Ovary (tissue), 10 donors: ENCODE data around the gene CRISPLD2. TPM values are rescaled to one million over a fixed set of nuclear protein-coding genes. Genes with fewer than 3 reads are reported as not detected.

Experiments
- DNase-seq, 5 donors: peaks; one replicate each; pipeline ENCODE4 v3.0.0-alpha.2; 2019 to 2020
- H3K27ac ChIP-seq, 2 donors: fragments of 200-600 bp; one replicate each; pipeline versions ENCODE4 v1.5.1 to v1.8.0; 2019 to 2022
- H3K27me3 ChIP-seq: fragments of 200-600 bp; one replicate; pipeline ENCODE4 v1.8.0; 2022
- H3K36me3 ChIP-seq: fragments of 200-600 bp; sonication (generic); one replicate; pipeline ENCODE4 v1.5.1; 2019
- H3K4me1 ChIP-seq: one replicate; pipeline ENCODE4 v1.8.1; 2013; ENCODE audit warnings: mild to moderate bottlenecking, moderate library complexity; ENCODE audit not compliant: insufficient read depth
- H3K4me3 ChIP-seq: fragments of 200-600 bp; sonication (generic); one replicate; pipeline ENCODE4 v1.5.1; 2017
- H3K9me3 ChIP-seq, 2 donors: fragments of 200-600 bp in 1 of 2; sonication (generic) in 1 of 2; one replicate each; pipeline versions ENCODE4 v1.5.1 to v1.8.1; 2013 to 2019; ENCODE audit warnings: mild to moderate bottlenecking in 1 of 2, moderate library complexity in 1 of 2
- EP300 ChIP-seq: sonication (generic); formaldehyde crosslinking; IDR thresholded peaks from one replicate; pipeline ENCODE4 v1.6.1; 2017; ENCODE audit warnings: antibody characterized with exemption
- POLR2A ChIP-seq: fragments of 450-650 bp; IDR thresholded peaks from one replicate; pipeline ENCODE4 v1.6.1; 2017; ENCODE audit warnings: antibody characterized with exemption, mild to moderate bottlenecking, moderate library complexity
- WGBS, 3 donors: extraction: QIAGEN DNeasy Blood & Tissue Kit in 1 of 3; methylation state at CpG; one replicate each; pipeline versions ENCODE4 v1.1.5 to v1.1.7; 2013 to 2017; 5-methylcytosine and 5-hydroxymethylcytosine counted together
- intact Hi-C, 4 donors: fragments of 100-400 bp; cut with DNase I; formaldehyde crosslinking; loops; one replicate each; pipeline versions ENCODE4 v1.11.0 to v1.15.1; 2022 to 2023
- long read RNA-seq, 3 donors: library from polyadenylated mRNA in 2 of 3; unstranded in 2 of 3; transcript quantifications; one replicate each; pipeline ENCODE4 v2.0.0 and lab custom pipeline, GENCODE V29; 2021 to 2026
- polyA plus RNA-seq, 2 donors: library from polyadenylated mRNA; stranded (reverse); fragments of 200-250 nt in 1 of 2; fragments of 350-450 nt in 1 of 2; fragmentation: Illumina TruSeq in 1 of 2; extraction: RNeasy Lipid Tissue Mini Kit (QIAGEN cat#74804) in 1 of 2; gene quantifications; one replicate each; pipeline ENCODE4 v1.2.3, GENCODE V29; 2013 to 2014
- total RNA-seq, 7 donors: library from RNA; depleted of rRNA in 2 of 7; stranded (reverse); fragments of >200 nt in 2 of 7; fragmentation: NEBNext Ultra II Directional in 3 of 7; extraction: Animal tissue kit (Norgen Biotek cat#: 25700) in 3 of 7; gene quantifications; one replicate each; pipeline versions ENCODE4 v1.1.0 to v1.2.4, GENCODE V29; 2016 to 2023
- TF ChIP-seq, protein P1 (sequence below), 3 donors: fragments of 450-650 bp in 2 of 3; fragments of 200-600 bp in 1 of 3; IDR thresholded peaks; one replicate each; pipeline versions ENCODE4 v1.5.1 to v1.8.0; 2016 to 2022; ENCODE audit warnings: antibody characterized with exemption in 3 of 3, mild to moderate bottlenecking in 1 of 3
- donor health status: DM: no; HTN: no; CAD: no; lungs with moderate emphysema.
- donor health status: DM: no; HTN: no; CAD: no.
- donor health status: Bipolar disorder and iron deficiency.
- donor health status: DM: yes; HTN: yes; CAD: no.
- donor health status: DM: no; HTN: no; CAD: no.
- donor health status: DM: yes; HTN: yes; CAD: no.

The CRISPLD2 gene, protein sequence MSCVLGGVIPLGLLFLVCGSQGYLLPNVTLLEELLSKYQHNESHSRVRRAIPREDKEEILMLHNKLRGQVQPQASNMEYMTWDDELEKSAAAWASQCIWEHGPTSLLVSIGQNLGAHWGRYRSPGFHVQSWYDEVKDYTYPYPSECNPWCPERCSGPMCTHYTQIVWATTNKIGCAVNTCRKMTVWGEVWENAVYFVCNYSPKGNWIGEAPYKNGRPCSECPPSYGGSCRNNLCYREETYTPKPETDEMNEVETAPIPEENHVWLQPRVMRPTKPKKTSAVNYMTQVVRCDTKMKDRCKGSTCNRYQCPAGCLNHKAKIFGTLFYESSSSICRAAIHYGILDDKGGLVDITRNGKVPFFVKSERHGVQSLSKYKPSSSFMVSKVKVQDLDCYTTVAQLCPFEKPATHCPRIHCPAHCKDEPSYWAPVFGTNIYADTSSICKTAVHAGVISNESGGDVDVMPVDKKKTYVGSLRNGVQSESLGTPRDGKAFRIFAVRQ
- total RNA-seq (100 to 1,000 TPM in 6 of 7 donors, 10 to 100 TPM in 1; 90.6 to 333 (median 142) TPM), polyA plus RNA-seq (10 to 100 TPM; 53.2 to 63.6 TPM)
- long read RNA-seq, donor 1, full-length matches to known transcripts, result 16 of 84 reads
- long read RNA-seq, donor 1, partial matches to known transcripts, result 16 of 84 reads
- long read RNA-seq, donor 1, other reads (novel, unspliced or antisense), result 52 of 84 reads
- long read RNA-seq, donor 2, result 0 reads
- long read RNA-seq, donor 3, full-length matches to known transcripts, result 28 of 85 reads
- long read RNA-seq, donor 3, partial matches to known transcripts, result 47 of 85 reads
- long read RNA-seq, donor 3, other reads (novel, unspliced or antisense), result 10 of 85 reads

DNA sequence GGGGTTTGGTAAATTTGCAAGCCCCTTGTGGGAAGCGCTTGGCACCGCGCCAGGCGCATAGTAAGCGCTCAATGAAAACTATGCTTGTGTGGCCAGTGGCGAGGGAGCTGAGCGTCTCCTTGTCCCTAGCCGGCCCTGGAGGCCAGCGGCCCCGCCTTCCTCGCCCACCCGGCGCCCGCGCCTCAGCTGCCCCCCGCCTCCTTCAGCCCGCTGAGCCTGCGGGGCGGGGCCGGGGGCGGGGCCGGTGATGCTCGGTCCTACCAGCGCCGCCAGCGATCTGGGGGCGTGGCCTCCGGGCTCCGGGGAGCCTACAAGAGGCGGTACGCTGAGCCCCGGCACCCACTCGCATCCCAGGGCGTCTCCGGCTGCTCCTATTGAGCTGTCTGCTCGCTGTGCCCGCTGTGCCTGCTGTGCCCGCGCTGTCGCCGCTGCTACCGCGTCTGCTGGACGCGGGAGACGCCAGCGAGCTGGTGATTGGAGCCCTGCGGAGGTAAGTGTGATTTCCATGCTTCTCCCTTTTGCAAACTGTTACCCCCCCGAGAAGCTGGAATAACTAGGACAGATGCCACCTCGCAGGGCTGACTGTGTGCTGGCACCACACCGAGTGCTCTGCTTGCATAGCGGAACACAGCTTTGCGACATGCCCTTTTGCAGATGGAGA lies at the start of gene CRISPLD2:
CRISPLD2 (plus strand) TSS at position 342 of the 661 bp plus-strand sequence. CDS start 18,511 bp downstream, outside the sequence.
- no peaks in the 10 kb centered on the region for H3K27me3 ChIP-seq
- no peaks in the 10 kb centered on the region for H3K9me3 ChIP-seq
- peak; percentile 95 to 98 (median 97) for DNase-seq
- H3K4me1 ChIP-seq, result peaks cover 9% of the 10 kb centered on the region
- no peaks in the 10 kb centered on the region for H3K36me3 ChIP-seq
- 2 to 3% (median 2%) methylated on average over 37 to 53 of the region's 53 CpGs for WGBS, 3 donors
- TF ChIP-seq POLR2A (peak; percentile 97), EP300 (no peak)
- intact Hi-C loops, result no loop called here
- peak within 1 kb of the TSS in 1 of 2 donors; percentile 9 for H3K27ac ChIP-seq
- peak within 1 kb of the TSS; percentile 65 for H3K4me3 ChIP-seq

DNA sequence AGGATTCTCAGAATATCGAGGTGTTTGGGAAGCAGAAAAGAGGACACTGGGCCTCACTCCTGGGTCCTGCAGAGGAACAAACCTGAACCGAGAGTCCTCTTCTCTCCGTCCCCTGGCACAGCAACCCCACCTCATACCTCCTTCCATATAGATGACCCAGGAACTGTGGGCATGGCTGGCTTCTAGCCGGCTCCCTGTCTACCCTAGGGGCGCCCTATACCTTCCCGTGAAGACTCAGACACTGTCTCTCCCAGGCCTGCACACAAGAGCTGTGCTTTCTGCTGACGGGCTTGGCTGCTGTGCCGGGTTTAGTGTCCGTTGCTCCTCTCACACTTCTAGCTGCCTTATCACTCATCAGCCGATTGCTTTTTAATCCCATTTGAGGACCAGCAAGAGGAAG lies 46.5 kb upstream of the CRISPLD2 start:
- no peaks in the 10 kb centered on the region for H3K36me3 ChIP-seq
- intact Hi-C loops, result no loop called here
- H3K9me3 ChIP-seq, result no peaks in the 10 kb centered on the region
- H3K4me1 ChIP-seq, result no peaks in the 10 kb centered on the region
- 90 to 91% (median 91%) methylated on average over 10 of the region's 10 CpGs for WGBS, 3 donors
- H3K27ac ChIP-seq, result no peak overlapping the region
- no peak for DNase-seq
- TF ChIP-seq, protein P1, sequence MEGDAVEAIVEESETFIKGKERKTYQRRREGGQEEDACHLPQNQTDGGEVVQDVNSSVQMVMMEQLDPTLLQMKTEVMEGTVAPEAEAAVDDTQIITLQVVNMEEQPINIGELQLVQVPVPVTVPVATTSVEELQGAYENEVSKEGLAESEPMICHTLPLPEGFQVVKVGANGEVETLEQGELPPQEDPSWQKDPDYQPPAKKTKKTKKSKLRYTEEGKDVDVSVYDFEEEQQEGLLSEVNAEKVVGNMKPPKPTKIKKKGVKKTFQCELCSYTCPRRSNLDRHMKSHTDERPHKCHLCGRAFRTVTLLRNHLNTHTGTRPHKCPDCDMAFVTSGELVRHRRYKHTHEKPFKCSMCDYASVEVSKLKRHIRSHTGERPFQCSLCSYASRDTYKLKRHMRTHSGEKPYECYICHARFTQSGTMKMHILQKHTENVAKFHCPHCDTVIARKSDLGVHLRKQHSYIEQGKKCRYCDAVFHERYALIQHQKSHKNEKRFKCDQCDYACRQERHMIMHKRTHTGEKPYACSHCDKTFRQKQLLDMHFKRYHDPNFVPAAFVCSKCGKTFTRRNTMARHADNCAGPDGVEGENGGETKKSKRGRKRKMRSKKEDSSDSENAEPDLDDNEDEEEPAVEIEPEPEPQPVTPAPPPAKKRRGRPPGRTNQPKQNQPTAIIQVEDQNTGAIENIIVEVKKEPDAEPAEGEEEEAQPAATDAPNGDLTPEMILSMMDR (IDR thresholded peaks at IDR 0.05), result no peak
- TF ChIP-seq POLR2A (no peak), EP300 (no peak)
- H3K4me3 ChIP-seq, result no peak overlapping the region
- no peaks in the 10 kb centered on the region for H3K27me3 ChIP-seq

DNA sequence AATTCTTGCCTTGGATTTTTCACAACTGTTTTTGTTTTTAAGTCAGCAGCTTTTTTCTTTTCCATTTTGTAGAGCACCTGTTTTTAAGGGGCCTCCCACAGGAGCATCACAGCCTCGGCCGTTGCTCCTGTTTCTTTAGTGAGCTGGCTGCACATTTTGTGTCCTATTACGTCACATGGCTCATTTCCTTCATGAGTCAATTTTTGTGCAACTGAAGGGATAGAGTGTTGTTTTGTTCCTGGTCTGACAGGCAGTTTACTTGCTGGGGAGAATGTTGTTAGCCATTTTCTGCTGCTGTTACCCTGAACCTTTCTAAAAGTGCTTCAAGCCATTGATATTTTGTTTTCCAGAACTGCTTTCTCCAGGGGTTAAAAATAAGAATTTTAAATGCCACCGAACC lies 45.0 kb upstream of the CRISPLD2 start:
- Histone ChIP-seq H3K27ac (no peak overlapping the region), H3K4me1 (no peaks in the 10 kb centered on the region), H3K27me3 (no peaks in the 10 kb centered on the region), H3K36me3 (no peaks in the 10 kb centered on the region), H3K4me3 (no peak overlapping the region), H3K9me3 (no peaks in the 10 kb centered on the region)
- TF ChIP-seq, protein P1 (IDR thresholded peaks at IDR 0.05), result no peak
- no peak for TF ChIP-seq POLR2A
- TF ChIP-seq EP300, result no peak
- 74 to 82% (median 79%) methylated on average over 4 of the region's 4 CpGs for WGBS, 3 donors
- DNase-seq, result no peak
- intact Hi-C loops, result no loop called here

DNA sequence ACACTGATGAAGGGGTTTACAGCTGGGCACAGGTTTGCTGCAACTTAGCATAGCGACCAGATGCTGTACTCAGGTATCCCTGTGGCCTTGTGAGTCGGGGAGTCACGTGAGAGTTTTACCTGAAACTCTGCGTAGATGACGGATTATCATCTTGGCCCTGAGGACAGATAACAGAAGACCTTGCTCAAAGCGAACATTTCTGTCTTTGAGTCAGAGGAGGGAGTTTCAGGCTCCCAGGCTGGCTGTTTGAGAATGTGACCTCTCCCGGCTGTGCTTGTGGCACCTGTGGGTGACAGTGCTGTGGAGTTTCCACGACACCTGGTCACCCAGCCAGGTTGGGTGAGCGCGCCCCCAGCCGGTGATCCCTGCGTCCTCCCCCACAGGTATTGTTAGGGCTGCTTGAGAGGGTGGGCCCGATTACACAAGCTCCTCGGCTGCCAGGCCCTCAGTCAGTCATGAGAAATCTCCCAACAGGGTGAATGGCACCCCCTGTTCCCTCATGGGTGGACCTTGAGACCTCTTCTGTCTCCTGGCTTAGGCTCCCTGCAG lies 44.4 kb upstream of the CRISPLD2 start:
- Histone ChIP-seq H3K4me1 (no peaks in the 10 kb centered on the region), H3K4me3 (no peak overlapping the region), H3K27me3 (no peaks in the 10 kb centered on the region), H3K36me3 (no peaks in the 10 kb centered on the region), H3K27ac (no peak overlapping the region), H3K9me3 (no peaks in the 10 kb centered on the region)
- no peak for DNase-seq
- TF ChIP-seq EP300, result no peak
- TF ChIP-seq POLR2A, result no peak
- TF ChIP-seq, protein P1 (IDR thresholded peaks at IDR 0.05), result no peak
- intact Hi-C loops, result no loop called here
- WGBS, 3 donors, result 88 to 91% (median 88%) methylated on average over 14 of the region's 14 CpGs
